SK-N-MC (cell line): ENCODE data around the gene ZNF620.

Experiments
- EZH2 ChIP-seq: fragments of 200-600 bp; sonication (generic); IDR thresholded peaks from one replicate; pipeline ENCODE4 v1.6.1; 2017; ENCODE audit warnings: antibody characterized with exemption
- FOXP2 ChIP-seq: optimal IDR thresholded peaks from 2 replicates; pipeline ENCODE3; 2011; ENCODE audit warnings: mild to moderate bottlenecking, moderate library complexity; ENCODE audit not compliant: insufficient read depth; ENCODE audit errors: extremely low read length, control extremely low read depth
- POLR2AphosphoS5 ChIP-seq: IDR thresholded peaks from 2 replicates; pipeline ENCODE4 v1.6.1; 2012; ENCODE audit warnings: mild to moderate bottlenecking, low read depth, low read length, borderline replicate concordance

DNA sequence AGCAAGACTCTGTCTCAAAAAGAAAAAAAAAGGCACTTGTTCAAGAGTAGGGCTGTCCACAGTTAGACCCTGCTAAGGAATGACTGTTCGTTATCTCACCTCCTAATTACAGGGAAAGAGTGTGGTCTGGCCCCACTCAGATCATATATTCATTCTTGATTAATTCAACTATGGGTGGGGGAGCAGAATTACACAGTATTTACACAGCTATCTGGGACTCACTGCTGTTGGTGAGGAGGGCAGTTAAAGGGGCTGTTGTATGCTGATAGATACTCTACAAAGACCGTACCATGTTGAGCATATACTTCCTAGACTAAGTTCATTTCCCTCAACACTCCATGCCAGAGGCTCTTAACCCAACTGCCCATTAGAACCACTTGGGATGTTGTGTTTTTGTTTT, 3.8 kb upstream of the ZNF620 start:
- TF ChIP-seq POLR2AphosphoS5: no peak
- no peak for TF ChIP-seq EZH2
- TF ChIP-seq FOXP2: no peak
